NOMO-1 treated with dmso at 0.1 percent for 144 hours (cell line): ENCODE data around the gene RNF11.
"Not testable (repeated sequence)": the region's sequence is repeated elsewhere in the genome, so short reads cannot be mapped to it uniquely, and the experiment has no call there.

Source experiments
- DNase-seq: peaks from one replicate; lab custom pipeline; 2025; ENCODE audit not compliant: unreplicated experiment; lab: John Stamatoyannopoulos, UW

Gene RNF11, protein sequence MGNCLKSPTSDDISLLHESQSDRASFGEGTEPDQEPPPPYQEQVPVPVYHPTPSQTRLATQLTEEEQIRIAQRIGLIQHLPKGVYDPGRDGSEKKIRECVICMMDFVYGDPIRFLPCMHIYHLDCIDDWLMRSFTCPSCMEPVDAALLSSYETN

GRCh38 chr1:51235673-51236530 is at the start of gene RNF11:
TSS of gene RNF11 (plus strand) at chr1:51236273. CDS start at chr1:51236757, 484 bp downstream.
- DNase-seq, result peak; percentile 77

DNA sequence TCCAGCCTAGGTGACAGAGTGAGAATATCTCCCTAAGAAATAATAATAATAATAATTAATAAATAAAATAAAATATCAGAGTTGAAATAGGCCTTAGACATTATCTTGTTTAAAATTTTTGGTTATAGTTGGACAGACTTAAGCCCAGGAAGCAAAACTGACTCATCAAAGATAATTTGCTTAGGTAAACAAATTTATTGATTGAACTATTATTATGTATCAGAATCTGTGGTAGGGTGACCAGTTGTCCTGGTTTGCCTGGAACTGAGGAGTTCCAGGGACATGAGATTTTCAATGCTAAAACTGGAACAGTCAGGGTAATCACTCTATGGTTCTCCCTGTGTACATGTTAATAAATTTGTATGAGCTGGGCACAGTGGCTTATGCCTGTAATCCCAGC is 47.8 kb upstream of the RNF11 start:
- DNase-seq, result no peak

DNA sequence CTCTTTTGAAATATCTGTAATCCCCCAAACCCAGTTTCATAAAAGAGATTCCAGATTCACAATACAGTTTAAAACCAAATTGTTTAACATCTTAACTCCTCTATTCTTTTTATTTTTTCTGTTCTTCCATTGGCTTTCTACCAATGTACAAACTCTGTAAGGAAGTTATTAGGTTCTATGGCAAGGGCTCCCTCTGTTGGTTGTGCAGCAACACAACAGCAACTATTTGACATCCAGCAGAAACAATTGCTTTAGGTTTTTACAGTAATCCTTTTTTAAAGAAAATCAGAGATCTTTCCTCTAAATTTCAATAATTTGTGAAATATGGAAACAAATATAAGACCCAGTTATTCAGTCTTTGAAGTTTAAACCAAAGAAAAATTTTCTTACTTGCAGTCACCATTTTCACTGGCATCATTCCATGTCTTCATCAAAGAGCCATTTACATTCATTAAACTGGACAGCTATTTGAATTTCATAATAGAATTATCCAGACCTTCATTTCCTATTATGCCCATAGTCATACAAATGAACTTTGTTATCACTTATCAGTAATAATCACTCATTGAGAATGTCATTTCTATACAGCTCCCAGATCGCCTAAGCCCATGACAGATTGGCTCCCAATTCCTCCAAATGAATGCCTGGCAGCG is 46.5 kb upstream of the RNF11 start:
- DNase-seq, result peak; percentile 12

- DNase-seq, result no peak
Measured at GRCh38 chr1:51190961-51191360, 45.1 kb upstream of the RNF11 start.

DNA sequence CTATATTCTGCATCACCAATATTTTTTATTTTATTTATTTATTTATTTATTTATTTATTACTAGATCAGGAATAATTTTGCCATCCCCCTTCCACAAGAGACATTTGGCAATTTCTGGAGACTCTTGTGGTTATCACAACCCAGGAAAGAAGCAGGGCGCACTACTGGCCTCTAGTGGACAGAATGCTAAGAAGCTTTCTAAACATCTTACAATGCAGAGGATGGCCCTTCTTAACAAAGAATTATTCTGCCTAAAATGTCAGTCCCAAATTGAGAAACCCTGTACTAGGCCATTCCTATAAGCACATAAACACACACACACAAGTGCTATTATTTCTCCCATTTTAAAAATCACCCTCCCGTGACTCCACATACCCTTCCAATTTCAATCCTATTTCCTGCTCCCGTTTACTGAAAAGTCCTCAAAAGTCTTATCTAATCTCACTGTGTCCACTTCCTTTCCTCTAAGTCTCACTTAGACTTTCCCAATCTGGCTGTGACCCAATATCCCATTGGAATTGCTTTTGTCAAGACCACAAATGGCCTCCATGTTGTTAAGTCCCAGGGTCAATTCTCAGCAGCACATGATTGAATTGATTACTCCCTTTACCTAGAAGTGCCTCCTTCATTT is 43.7 kb upstream of the RNF11 start:
- DNase-seq, result peak; percentile 34

DNA sequence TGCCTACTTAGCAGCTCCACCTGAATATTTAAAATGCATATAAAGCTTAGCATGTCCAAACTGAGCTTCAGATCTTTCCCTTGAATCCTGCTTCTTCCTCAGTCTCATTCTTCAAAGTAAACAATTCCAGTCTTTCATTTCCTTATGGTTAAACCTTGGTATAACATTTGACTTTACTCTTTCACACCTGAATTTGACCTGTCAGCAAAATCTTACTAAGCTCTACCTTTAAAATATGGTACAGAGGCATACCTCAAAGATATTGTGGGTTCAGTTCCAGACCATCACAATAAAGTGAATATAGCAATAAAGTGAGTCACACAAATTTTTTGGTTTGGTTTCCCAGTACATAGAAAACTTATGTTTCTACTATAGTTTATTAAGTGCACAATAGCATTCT is 42.5 kb upstream of the RNF11 start:
- no peak for DNase-seq

DNA sequence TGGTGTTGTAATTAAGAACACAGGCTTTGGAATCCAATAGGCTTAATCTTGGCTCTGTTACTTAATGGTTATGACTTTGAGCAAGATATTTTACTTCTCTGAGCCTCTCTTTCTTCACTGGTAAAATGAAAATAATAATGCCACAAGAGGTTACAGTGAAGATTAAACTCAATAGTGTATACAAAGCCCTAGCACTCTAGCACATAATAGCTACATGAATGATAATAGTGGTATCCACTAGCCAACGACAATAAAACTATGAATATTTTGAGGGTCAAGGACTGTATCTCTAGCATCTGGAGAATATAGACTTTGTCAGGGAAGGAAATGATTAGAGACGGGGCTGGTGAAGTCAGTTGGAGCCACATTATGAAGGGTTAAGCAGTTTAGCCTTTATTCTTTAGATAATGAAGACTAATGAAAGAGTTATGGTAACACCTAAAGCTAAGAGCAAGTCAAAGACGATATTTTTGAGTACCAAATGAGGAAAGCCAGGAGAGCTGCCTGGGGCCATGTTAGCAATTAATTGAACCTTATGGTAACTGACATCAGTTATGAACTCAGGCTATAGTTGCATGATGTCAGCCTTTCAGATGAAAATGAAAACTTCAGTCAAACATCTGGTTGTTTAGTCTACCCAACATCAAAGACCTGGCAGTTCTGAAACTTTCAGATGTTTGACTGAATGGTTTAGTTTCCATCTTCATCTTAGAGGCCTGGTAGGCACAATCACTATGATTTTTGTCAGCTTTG is 32.8 kb upstream of the RNF11 start:
- DNase-seq, result no peak

DNA sequence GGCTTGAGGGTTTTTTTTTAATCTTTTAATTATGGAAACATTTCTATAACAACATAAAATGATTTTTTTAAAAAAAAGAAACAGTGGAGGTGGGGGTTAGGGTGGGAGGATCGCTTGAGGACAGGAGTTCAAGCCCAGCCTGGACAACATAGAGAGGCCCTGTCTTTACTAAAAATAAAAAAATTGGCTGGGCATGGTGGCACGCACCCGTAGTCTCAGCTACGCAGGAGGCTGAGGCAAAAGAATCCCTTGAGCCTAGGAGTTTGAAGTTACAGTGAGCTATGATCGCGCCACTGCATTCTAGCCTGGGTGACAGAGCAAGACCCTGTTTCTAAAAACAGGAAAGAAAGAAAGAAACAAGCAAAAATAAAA is 32.2 kb upstream of the RNF11 start:
- DNase-seq, result no peak

GRCh38 chr1:51210055-51210454 is 26.0 kb upstream of the RNF11 start:
- DNase-seq, result no peak

DNA sequence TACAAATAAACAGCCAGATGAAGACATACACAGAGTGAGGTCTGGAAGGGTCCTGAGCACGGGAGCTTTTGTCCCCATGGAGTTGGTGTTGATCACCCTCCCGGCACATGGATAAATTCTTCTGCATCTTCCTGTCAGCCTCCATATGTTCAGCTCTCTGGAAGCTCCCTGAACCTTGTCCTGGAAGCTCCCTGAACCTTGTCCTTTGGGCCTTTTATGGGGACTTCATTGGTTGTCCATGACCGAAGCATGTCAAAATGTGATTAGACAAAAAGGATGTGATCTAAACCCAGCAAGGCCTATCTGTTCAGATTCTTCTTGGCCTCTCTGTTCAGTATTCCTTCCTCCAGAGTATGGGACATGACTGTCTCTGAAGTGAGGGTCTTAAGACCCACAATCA is 25.4 kb upstream of the RNF11 start:
- DNase-seq, result no peak

GRCh38 chr1:51214615-51215131 is 21.4 kb upstream of the RNF11 start:
- DNase-seq, result peak; percentile 45

- DNase-seq, result no peak
Measured at GRCh38 chr1:51215169-51215568, 20.9 kb upstream of the RNF11 start.

GRCh38 chr1:51216631-51217030 is 19.4 kb upstream of the RNF11 start:
- DNase-seq, result no peak

DNA sequence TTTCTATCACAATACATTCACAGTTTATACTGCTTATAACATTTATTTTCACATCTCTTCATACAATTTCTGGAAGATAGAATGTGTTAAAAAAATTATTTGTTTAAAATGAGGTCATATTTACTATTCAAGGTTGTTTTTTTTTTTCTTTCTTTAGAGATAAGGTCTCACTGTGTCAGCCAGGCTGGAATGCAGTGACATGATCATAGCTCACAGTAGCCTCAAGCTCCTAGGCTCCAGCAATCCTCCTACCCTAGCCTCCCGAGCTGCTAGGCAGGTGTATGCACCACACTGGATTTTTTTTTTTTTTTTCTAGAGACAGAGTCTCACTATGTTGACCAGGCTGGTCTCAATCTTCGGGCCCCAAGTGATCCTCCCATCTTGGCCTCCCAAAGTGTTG is 19.0 kb upstream of the RNF11 start:
- no peak for DNase-seq

- no peak for DNase-seq
Measured at GRCh38 chr1:51218570-51218969, 17.5 kb upstream of the RNF11 start.

DNA sequence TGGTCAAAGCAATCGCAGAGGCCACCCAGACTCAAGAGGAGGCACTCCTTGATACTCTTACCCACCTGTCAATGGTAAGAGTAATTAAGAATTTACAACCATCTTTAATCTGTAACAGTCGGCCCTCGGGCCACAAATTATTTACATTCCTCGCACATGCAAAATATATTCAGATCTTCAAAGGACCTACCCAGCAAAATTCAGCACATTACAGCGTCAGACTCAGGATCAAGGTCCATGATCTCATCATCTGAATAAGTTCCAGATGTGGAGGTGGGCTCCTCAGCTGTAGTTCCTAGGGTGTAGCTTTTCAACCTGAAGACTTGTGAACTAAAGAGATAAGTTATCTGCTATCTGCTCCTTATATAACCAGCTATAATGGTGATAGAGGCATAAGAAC is 17.1 kb upstream of the RNF11 start:
- DNase-seq, result no peak

- DNase-seq, result not testable (repeated sequence)
Measured at GRCh38 chr1:51221529-51221928, 14.5 kb upstream of the RNF11 start.

GRCh38 chr1:51222136-51222787 is 13.8 kb upstream of the RNF11 start:
- no peak for DNase-seq

GRCh38 chr1:51222809-51223208 is 13.3 kb upstream of the RNF11 start:
- no peak for DNase-seq

- no peak for DNase-seq
Measured at GRCh38 chr1:51224255-51224654, 11.8 kb upstream of the RNF11 start.
